Body of pancreas (tissue), 4 donors: Measurements from ENCODE around the gene MAML3. TPM values are rescaled to one million over a fixed set of nuclear protein-coding genes. Genes with fewer than 3 reads are reported as not detected.

Experiments used
- ATAC-seq: fragments of 150-250 bp; one replicate; pipeline ENCODE4 v1.9.1; 2016
- DNase-seq, 4 donors: peaks; one replicate each; pipeline ENCODE4 v3.0.0-alpha.2; 2019
- H3K27ac ChIP-seq, 4 donors: fragments of 200-600 bp; sonication (generic); 1 replicate in 3 of 4; 2 replicates in 1 of 4; pipeline versions ENCODE4 v1.5.1 to v1.6.1; 2016 to 2019; ENCODE audit warnings: mild to moderate bottlenecking in 1 of 4, mixed read lengths in 1 of 4, moderate library complexity in 1 of 4
- H3K27me3 ChIP-seq, 2 donors: fragments of 200-600 bp; sonication (generic); one replicate each; pipeline ENCODE4 v1.6.0; 2016; ENCODE audit warnings: mild to moderate bottlenecking in 1 of 2
- H3K36me3 ChIP-seq, 2 donors: fragments of 200-600 bp; sonication (generic); replicated peaks in 1 of 2; 2 replicates each; pipeline ENCODE4 v1.5.1; 2016; ENCODE audit warnings: low read depth in 2 of 2; ENCODE audit not compliant: insufficient read depth in 1 of 2
- H3K4me1 ChIP-seq: fragments of 200-600 bp; sonication (generic); one replicate; pipeline ENCODE4 v1.6.0; 2016
- H3K4me3 ChIP-seq, 2 donors: fragments of 200-600 bp; sonication (generic); 1 replicate in 1 of 2; 2 replicates in 1 of 2; pipeline ENCODE4 v1.5.1; 2016 to 2019
- H3K9me3 ChIP-seq, 3 donors: fragments of 200-600 bp; sonication (generic); 1 replicate in 2 of 3; 2 replicates in 1 of 3; pipeline ENCODE4 v1.5.1; 2016
- POLR2A ChIP-seq, 3 donors: fragments of 450-650 bp; IDR thresholded peaks; one replicate each; pipeline ENCODE4 v1.6.1; 2016; ENCODE audit warnings: antibody characterized with exemption in 3 of 3, mild to moderate bottlenecking in 2 of 3
- WGBS, 2 donors: methylation state at CpG; one replicate each; pipeline ENCODE4 v1.1.5; 2017; 5-methylcytosine and 5-hydroxymethylcytosine counted together
- intact Hi-C: fragments of 100-400 bp; cut with DNase I; formaldehyde crosslinking; loops from one replicate; pipeline ENCODE4 v1.15.1; 2023
- total RNA-seq, 2 donors: library from RNA; depleted of rRNA; stranded (reverse); fragments of >200 nt; gene quantifications; one replicate each; pipeline ENCODE4 v1.1.0, GENCODE V29; 2016
- TF ChIP-seq, protein P1 (sequence below), 7 experiments: fragments of 450-650 bp in 4 of 7; fragments of 200-600 bp in 3 of 7; sonication (generic) in 3 of 7; IDR thresholded peaks; one replicate each; pipeline ENCODE4 v1.5.1; 2016 to 2019; ENCODE audit warnings: antibody characterized with exemption in 7 of 7

The MAML3 gene
- total RNA-seq, 2 donors from 2014 or later: 11.2 to 11.4 TPM

GRCh38 chr4:139781066-139781465 is 372.9 kb downstream of the MAML3 start:
- Histone ChIP-seq H3K9me3 (no peaks in the 10 kb centered on the region), H3K27ac (no peak overlapping the region), H3K27me3 (no peaks in the 10 kb centered on the region), H3K4me3 (no peak overlapping the region), H3K4me1 (no peaks in the 10 kb centered on the region), H3K36me3 (no peaks in the 10 kb centered on the region)
- DNase-seq: no peak
- WGBS, 2 donors: 77 to 89% methylated on average over 3 of the region's 3 CpGs
- ATAC-seq: no peak
- TF ChIP-seq POLR2A (IDR thresholded peaks at IDR 0.05): no peak
- TF ChIP-seq, protein P1, sequence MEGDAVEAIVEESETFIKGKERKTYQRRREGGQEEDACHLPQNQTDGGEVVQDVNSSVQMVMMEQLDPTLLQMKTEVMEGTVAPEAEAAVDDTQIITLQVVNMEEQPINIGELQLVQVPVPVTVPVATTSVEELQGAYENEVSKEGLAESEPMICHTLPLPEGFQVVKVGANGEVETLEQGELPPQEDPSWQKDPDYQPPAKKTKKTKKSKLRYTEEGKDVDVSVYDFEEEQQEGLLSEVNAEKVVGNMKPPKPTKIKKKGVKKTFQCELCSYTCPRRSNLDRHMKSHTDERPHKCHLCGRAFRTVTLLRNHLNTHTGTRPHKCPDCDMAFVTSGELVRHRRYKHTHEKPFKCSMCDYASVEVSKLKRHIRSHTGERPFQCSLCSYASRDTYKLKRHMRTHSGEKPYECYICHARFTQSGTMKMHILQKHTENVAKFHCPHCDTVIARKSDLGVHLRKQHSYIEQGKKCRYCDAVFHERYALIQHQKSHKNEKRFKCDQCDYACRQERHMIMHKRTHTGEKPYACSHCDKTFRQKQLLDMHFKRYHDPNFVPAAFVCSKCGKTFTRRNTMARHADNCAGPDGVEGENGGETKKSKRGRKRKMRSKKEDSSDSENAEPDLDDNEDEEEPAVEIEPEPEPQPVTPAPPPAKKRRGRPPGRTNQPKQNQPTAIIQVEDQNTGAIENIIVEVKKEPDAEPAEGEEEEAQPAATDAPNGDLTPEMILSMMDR (IDR thresholded peaks at IDR 0.05): no peak
- intact Hi-C loops: no loop called here

DNA sequence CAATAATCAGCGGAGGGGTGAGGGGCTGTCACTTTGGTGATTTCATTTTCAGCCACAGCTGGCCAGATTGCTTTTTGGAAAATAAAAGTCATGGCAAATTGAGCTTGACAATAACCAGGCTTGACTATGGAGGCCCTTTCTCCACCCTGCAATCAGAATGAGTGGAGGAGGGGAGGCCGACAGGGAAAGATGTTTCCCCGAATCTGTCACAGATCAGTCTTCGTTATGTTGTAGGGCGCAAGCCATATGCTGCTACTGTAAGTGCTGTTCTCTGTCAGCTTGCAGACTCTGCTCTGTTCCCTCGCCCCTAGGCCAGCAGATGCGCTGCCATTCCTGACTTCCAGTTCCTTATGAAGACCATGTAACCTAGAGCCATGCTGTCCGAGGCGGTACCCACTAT is 374.3 kb downstream of the MAML3 start:
- TF ChIP-seq, protein P1 (IDR thresholded peaks at IDR 0.05): no peak
- TF ChIP-seq POLR2A (IDR thresholded peaks at IDR 0.05): no peak
- no peak for DNase-seq
- no peak for ATAC-seq
- 92 to 93% methylated on average over 9 of the region's 9 CpGs for WGBS, 2 donors
- no peaks in the 10 kb centered on the region for H3K9me3 ChIP-seq
- no peak overlapping the region for H3K27ac ChIP-seq
- no peaks in the 10 kb centered on the region for H3K4me1 ChIP-seq
- intact Hi-C loops: no loop called here
- H3K4me3 ChIP-seq: no peak overlapping the region
- no peaks in the 10 kb centered on the region for H3K27me3 ChIP-seq
- no peaks in the 10 kb centered on the region for H3K36me3 ChIP-seq

- H3K27ac ChIP-seq: no peak overlapping the region
- 88 to 99% methylated on average over 3 of the region's 3 CpGs for WGBS, 2 donors
- no peak overlapping the region for H3K4me3 ChIP-seq
- TF ChIP-seq POLR2A (IDR thresholded peaks at IDR 0.05): no peak
- TF ChIP-seq, protein P1 (IDR thresholded peaks at IDR 0.05): no peak
- no peaks in the 10 kb centered on the region for H3K36me3 ChIP-seq
- ATAC-seq: no peak
- intact Hi-C loops: no loop called here
- H3K4me1 ChIP-seq: no peaks in the 10 kb centered on the region
- no peaks in the 10 kb centered on the region for H3K9me3 ChIP-seq
- no peak for DNase-seq
- H3K27me3 ChIP-seq: no peaks in the 10 kb centered on the region
These were observed 376.2 kb downstream of the MAML3 start for GRCh38 chr4:139777757-139778156.

DNA sequence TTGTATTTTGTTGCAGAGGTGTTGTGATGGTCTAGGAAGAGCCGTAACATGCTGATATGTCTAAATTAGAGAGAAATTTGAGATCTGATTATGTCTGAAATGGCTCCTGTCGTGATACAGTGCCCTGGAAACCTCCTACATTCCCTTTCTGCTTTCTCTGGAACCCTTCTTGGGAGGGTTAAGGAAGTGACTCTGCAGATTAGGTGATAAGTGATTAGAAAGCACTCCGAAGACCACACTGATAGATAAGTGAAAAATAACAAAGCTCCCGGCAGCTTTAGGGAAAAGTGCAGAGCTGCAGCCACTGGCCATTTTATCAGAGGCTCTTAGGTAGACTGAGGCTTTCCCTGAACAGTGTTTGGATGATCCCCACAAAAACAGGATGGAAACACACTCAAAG is 377.7 kb downstream of the MAML3 start:
- Histone ChIP-seq H3K27me3 (no peaks in the 10 kb centered on the region), H3K4me1 (no peaks in the 10 kb centered on the region), H3K27ac (no peak overlapping the region), H3K36me3 (no peaks in the 10 kb centered on the region), H3K4me3 (no peak overlapping the region), H3K9me3 (no peaks in the 10 kb centered on the region)
- DNase-seq (no peak), ATAC-seq (no peak)
- WGBS, 2 donors: 72% methylated on average over 4 of the region's 4 CpGs
- no peak for TF ChIP-seq POLR2A (IDR thresholded peaks at IDR 0.05)
- TF ChIP-seq, protein P1 (IDR thresholded peaks at IDR 0.05): no peak
- intact Hi-C loops: no loop called here

- Histone ChIP-seq H3K27me3 (no peaks in the 10 kb centered on the region), H3K9me3 (no peaks in the 10 kb centered on the region), H3K4me3 (no peak overlapping the region), H3K27ac (no peak overlapping the region), H3K36me3 (no peaks in the 10 kb centered on the region), H3K4me1 (no peaks in the 10 kb centered on the region)
- TF ChIP-seq POLR2A (IDR thresholded peaks at IDR 0.05): no peak
- TF ChIP-seq, protein P1 (IDR thresholded peaks at IDR 0.05): no peak
- 56 to 63% methylated on average over 6 of the region's 6 CpGs for WGBS, 2 donors
- intact Hi-C loops: no loop called here
- ATAC-seq: no peak
- DNase-seq: no peak
These were observed 379.1 kb downstream of the MAML3 start for GRCh38 chr4:139774759-139775487.
